Muscle layer of duodenum (tissue), 2 donors: ENCODE results near the gene TRMT112.
A peak's percentile ranks its signal among the peaks of the same experiment; 100 is the strongest.

Experiments used
- H3K27ac ChIP-seq: one replicate; pipeline ENCODE4 v1.7.0; 2013; ENCODE audit warnings: mild to moderate bottlenecking, low read length
- H3K27me3 ChIP-seq: one replicate; pipeline ENCODE4 v1.7.0; 2013; ENCODE audit warnings: low read depth, mild to moderate bottlenecking, control low read depth, low read length
- H3K36me3 ChIP-seq, 2 donors: one replicate each; pipeline ENCODE4 v1.7.0; 2013; ENCODE audit warnings: low read length in 2 of 2, control low read depth in 1 of 2, mild to moderate bottlenecking in 1 of 2; ENCODE audit not compliant: insufficient read depth in 2 of 2, control insufficient read depth in 1 of 2
- H3K4me1 ChIP-seq, 2 donors: one replicate each; pipeline ENCODE4 v1.7.0; 2013; ENCODE audit warnings: low read length in 2 of 2, mild to moderate bottlenecking in 2 of 2, control low read depth in 1 of 2, moderate library complexity in 1 of 2; ENCODE audit not compliant: insufficient read depth in 2 of 2, control insufficient read depth in 1 of 2
- H3K4me3 ChIP-seq, 2 donors: one replicate each; pipeline ENCODE4 v1.7.0; 2013; ENCODE audit warnings: low read length in 2 of 2, low read depth in 1 of 2, mild to moderate bottlenecking in 1 of 2
- H3K9me3 ChIP-seq, 2 donors: one replicate each; pipeline ENCODE4 v1.7.0; 2013; ENCODE audit warnings: low read length in 2 of 2, control low read depth in 1 of 2, mild to moderate bottlenecking in 1 of 2; ENCODE audit not compliant: control insufficient read depth in 1 of 2
- donor health status: healthy.

The TRMT112 gene

GRCh38 chr11:64305075-64305690 is 12.2 kb downstream of the TRMT112 start, which contains the start of gene ESRRA:
Gene ESRRA (plus strand): TSS chr11:64305524. CDS start chr11:64307180, 1,656 bp downstream.
- H3K4me3 ChIP-seq: peak within 1 kb of the TSS; percentile 78 to 79
- peaks cover 7% of the 10 kb centered on the region for H3K27me3 ChIP-seq
- H3K27ac ChIP-seq: peak within 1 kb of the TSS; percentile 96
- peaks cover 6 to 29% of the 10 kb centered on the region in 2 donors for H3K4me1 ChIP-seq
- H3K9me3 ChIP-seq: no peaks in the 10 kb centered on the region
- H3K36me3 ChIP-seq: no peaks in the 10 kb centered on the region

GRCh38 chr11:64304316-64305072 is 12.9 kb downstream of the TRMT112 start:
- Histone ChIP-seq H3K4me3 (peak overlapping the region; percentile 70 to 79), H3K9me3 (no peaks in the 10 kb centered on the region), H3K36me3 (no peaks in the 10 kb centered on the region), H3K27me3 (peaks cover 14% of the 10 kb centered on the region), H3K27ac (peak overlapping the region; percentile 96), H3K4me1 (peaks cover 6 to 36% of the 10 kb centered on the region in 2 donors)

- Histone ChIP-seq H3K27ac (peak overlapping the region; percentile 96), H3K4me1 (peaks cover 6 to 41% of the 10 kb centered on the region in 2 donors), H3K36me3 (no peaks in the 10 kb centered on the region), H3K4me3 (peak overlapping the region; percentile 70 to 79), H3K27me3 (peaks cover 16% of the 10 kb centered on the region), H3K9me3 (no peaks in the 10 kb centered on the region)
Observed at GRCh38 chr11:64304032-64304315, 13.4 kb downstream of the TRMT112 start.

DNA sequence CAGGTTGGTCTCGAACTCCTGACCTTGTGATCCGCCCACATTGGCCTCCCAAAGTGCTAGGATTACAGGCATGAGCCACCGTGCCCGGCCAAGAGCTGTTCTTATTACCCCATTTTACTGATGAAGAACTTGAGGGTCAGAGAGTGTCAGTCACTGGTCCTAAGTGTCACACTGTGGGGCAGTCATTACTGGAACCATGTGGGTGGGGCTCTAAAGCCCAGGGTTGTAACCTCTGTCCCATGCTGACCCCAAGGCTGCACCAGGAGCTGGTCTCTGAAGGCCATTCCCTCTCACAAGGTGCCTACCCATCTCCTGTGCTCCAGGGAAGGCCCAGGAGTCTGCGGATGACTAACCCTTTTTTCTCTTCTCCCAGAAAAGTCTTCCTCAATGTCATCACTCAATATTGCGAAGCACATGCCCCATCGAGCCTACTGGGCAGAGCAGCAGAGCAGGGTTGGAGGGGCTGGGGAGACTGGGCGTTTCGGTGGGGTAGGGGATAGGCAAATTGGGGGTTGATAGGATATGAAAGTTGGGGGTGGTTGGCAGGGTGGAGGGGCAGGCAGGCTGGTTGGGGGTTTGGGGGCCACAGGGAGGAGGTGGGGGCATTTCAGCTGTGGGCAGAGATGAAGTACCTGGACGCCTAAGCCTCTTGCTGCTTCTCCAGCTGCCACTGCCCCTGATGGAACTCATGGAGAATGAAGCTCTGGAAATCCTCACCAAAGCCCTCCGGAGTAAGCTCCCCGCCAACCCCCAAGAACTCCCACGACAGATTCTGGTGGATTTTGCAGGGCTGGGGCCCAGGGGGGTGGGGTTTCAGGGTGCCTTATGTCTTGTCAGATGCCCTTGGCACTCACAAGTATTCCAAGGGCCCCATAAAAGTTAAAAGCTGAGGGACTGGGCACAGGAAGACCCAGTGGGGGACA is 14.0 kb downstream of the TRMT112 start:
- Histone ChIP-seq H3K27ac (peak overlapping the region; percentile 96), H3K4me1 (peaks cover 6 to 43% of the 10 kb centered on the region in 2 donors), H3K27me3 (peaks cover 19% of the 10 kb centered on the region), H3K9me3 (no peaks in the 10 kb centered on the region), H3K36me3 (no peaks in the 10 kb centered on the region), H3K4me3 (no peak overlapping the region)

DNA sequence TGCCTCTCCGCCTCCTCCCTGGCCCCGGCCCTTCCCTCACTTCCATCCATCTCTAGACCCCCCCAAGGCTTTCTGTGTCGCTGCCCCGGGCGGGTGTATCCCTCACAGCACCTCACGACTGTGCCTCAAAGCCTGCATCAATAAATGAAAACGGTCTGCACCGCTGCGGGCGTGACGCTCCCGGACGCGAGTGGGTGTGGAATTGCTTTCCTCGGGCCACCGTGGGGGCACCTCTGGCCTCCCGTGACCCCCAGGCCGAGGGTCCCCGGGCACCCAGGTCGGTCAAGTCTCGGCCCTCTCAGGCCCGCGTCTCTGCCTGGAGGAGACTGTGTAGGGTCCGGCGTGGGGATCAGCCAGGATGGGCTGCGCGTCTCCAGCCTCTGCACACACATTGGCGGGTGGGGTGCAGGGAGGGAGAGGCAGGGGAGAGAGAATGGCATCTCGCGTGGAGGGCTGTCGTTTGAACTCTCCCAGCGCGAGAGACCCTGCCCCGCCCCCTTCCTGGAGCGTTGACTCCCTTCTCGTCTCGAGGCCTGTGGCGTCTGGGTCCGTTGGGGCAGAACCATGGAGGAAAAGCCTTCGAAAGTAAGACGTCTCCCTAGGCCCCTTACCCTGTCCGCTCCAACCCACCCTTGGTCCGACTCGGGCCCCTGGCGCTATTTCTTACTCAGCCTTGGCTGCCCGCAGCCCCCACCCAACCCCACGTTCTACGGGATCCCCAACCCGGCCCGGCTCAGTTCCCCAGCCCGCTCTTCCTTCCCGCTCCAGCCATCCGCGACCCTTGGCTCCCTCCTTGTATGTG is 17.3 kb downstream of the TRMT112 start, which contains the start of gene CATSPERZ:
Gene CATSPERZ (plus strand): TSS at position 512 of the 802 bp plus-strand sequence. CDS start 53 bp downstream, at position 565.
- H3K4me3 ChIP-seq: peak within 1 kb of the TSS in 1 of 2 donors; percentile 58
- peaks cover 0 to 28% of the 10 kb centered on the region in 2 donors for H3K4me1 ChIP-seq
- H3K27ac ChIP-seq: no peak within 1 kb of the TSS
- no peaks in the 10 kb centered on the region for H3K9me3 ChIP-seq
- no peaks in the 10 kb centered on the region for H3K36me3 ChIP-seq
- peaks cover 50% of the 10 kb centered on the region for H3K27me3 ChIP-seq

DNA sequence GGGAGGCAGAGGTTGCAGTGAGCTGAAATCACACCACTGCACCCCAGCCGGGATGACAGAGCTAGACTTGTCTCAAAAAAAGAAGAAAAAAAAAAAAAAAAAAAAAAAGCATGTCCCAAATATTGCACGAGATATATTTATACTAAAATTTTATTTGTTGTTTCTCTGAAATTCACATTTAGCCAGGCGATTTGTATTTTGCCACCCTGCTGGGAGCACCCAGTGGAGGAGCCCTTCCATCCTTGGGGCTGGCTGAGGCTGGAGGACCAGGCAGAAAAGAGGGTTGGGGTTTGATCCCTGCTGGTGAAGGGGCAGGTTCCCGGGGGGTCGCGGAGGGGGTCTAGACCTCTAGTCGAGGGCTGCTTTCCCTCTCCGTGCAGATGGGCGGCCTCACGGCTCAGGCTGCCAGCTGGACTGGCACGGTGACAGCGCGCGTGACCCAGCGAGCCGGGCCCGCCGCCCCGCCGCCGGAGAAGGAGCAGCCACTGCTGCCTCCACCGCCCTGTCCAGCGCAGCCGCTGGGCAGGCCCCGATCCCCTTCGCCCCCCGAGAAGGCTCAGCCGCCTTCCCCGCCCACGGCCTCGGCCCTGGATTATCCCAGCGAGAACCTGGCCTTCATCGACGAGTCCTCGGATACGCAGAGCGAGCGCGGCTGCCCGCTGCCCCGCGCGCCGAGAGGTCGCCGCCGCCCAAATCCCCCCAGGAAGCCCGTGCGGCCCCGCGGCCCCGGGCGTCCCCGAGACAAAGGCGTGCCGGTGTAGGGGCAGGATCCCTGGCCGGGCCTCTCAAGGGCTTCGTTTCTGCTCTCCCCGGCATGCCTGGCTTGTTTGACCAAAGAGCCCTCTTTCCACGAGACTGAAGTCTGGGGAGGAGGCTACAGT is 18.2 kb downstream of the TRMT112 start:
- Histone ChIP-seq H3K27me3 (peaks cover 52% of the 10 kb centered on the region), H3K9me3 (no peaks in the 10 kb centered on the region), H3K36me3 (no peaks in the 10 kb centered on the region), H3K4me3 (peak overlapping the region in 1 of 2 donors; percentile 58), H3K4me1 (peaks cover 0 to 28% of the 10 kb centered on the region in 2 donors), H3K27ac (no peak overlapping the region)

DNA sequence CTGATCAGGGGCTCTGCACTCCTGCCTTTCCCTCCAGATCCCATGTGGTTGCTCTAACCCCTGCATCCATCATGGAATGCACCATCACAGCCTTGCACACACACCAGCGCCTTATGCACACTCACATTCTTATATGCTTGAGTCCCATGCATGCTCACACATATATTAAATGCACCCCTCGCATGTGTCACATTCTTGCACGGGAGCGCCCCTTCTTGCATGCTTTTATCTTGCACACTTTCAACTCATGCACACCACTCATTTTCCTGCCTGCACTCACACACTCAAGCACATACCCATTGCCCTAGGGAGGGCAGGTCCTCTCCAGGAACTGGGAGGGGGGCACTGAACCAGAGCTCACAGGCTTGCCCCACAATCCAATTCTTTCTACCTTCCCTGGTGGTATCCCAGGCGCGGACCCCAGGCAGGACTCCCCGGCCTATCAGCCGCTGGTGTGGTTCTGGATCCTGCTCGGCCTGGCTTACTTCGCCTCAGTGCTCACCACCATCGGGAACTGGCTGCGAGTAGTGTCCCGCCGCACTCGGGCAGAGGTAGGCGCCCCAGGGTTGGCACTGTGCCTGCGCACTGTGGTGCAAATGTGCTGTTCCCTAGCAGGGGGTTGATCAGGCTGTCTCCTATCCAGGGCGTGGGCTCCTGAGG is 19.5 kb downstream of the TRMT112 start:
- no peak overlapping the region for H3K4me3 ChIP-seq
- peaks cover 0 to 22% of the 10 kb centered on the region in 2 donors for H3K4me1 ChIP-seq
- H3K27me3 ChIP-seq: peaks cover 61% of the 10 kb centered on the region
- H3K9me3 ChIP-seq: no peaks in the 10 kb centered on the region
- H3K27ac ChIP-seq: no peak overlapping the region
- no peaks in the 10 kb centered on the region for H3K36me3 ChIP-seq

DNA sequence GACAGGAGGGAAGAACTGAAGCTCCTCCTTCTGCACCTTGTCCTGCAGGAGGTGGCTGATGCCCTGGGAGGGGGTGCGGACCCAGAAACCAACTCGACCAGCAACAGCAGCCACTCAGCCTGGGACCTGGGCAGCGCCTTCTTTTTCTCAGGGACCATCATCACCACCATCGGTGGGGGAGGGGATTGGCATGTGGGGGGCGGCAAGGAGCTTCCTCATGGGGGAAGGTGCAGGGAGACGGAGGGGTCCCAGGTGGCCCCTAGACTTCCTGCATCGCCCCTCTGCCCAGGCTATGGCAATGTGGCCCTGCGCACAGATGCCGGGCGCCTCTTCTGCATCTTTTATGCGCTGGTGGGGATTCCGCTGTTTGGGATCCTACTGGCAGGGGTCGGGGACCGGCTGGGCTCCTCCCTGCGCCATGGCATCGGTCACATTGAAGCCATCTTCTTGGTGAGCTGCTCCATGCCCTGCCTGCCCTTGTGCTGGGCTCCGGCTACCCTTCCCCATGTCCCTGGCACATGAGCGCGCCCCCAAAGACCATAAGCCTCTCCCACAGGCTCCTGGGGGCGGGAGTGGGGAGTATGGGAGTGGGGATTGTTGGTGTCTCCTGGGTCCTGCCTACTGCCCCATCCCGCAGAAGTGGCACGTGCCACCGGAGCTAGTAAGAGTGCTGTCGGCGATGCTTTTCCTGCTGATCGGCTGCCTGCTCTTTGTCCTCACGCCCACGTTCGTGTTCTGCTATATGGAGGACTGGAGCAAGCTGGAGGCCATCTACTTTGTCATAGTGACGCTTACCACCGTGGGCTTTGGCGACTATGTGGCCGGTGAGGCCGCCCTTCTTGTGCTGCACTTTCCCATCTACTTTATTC is 20.3 kb downstream of the TRMT112 start:
- Histone ChIP-seq H3K27me3 (peaks cover 69% of the 10 kb centered on the region), H3K9me3 (no peaks in the 10 kb centered on the region), H3K4me3 (no peak overlapping the region), H3K4me1 (peaks cover 0 to 29% of the 10 kb centered on the region in 2 donors), H3K27ac (no peak overlapping the region), H3K36me3 (no peaks in the 10 kb centered on the region)

GRCh38 chr11:64296236-64296635 is 21.1 kb downstream of the TRMT112 start:
- peaks cover 69% of the 10 kb centered on the region for H3K27me3 ChIP-seq
- no peak overlapping the region for H3K4me3 ChIP-seq
- no peaks in the 10 kb centered on the region for H3K9me3 ChIP-seq
- no peaks in the 10 kb centered on the region for H3K36me3 ChIP-seq
- no peak overlapping the region for H3K27ac ChIP-seq
- peaks cover 0 to 37% of the 10 kb centered on the region in 2 donors for H3K4me1 ChIP-seq
